Stomach (tissue), 9 donors: ENCODE measurements around the gene ANKMY2. TPM values are rescaled to one million over a fixed set of nuclear protein-coding genes. Genes with fewer than 3 reads are reported as not detected.

Experiments used
- DNase-seq, 2 donors: peaks; one replicate each; pipeline versions ENCODE4 v3.0.0 to v3.0.0-alpha.2; 2013 to 2019
- H3K27ac ChIP-seq, 5 donors: fragments of 200-600 bp in 4 of 5; sonication (generic) in 4 of 5; one replicate each; pipeline ENCODE4 v1.5.1; 2013 to 2019; ENCODE audit warnings: mild to moderate bottlenecking in 1 of 5, moderate library complexity in 1 of 5
- H3K27me3 ChIP-seq, 3 donors: fragments of 200-600 bp; sonication (generic); one replicate each; pipeline ENCODE4 v1.5.1; 2017 to 2019; ENCODE audit warnings: mixed run types in 1 of 3
- H3K36me3 ChIP-seq, 4 donors: fragments of 200-600 bp; sonication (generic); 1 replicate in 3 of 4; 2 replicates in 1 of 4; pipeline ENCODE4 v1.5.1; 2016 to 2019
- H3K4me1 ChIP-seq, 4 donors: fragments of 200-600 bp; sonication (generic); one replicate each; pipeline ENCODE4 v1.5.1; 2016 to 2019
- H3K4me3 ChIP-seq, 4 donors: fragments of 200-600 bp; sonication (generic) in 3 of 4; one replicate each; pipeline ENCODE4 v1.5.1; 2016 to 2019; ENCODE audit warnings: mild to moderate bottlenecking in 1 of 4
- H3K9me3 ChIP-seq, 4 donors: fragments of 200-600 bp; sonication (generic); one replicate each; pipeline ENCODE4 v1.5.1; 2016 to 2019
- EP300 ChIP-seq: sonication (generic); formaldehyde crosslinking; IDR thresholded peaks from one replicate; pipeline ENCODE4 v1.6.1; 2017; ENCODE audit warnings: antibody characterized with exemption
- POLR2A ChIP-seq, 4 donors: fragments of 450-650 bp; IDR thresholded peaks; one replicate each; pipeline ENCODE4 v1.6.1; 2016; ENCODE audit warnings: antibody characterized with exemption in 4 of 4, control low read depth in 2 of 4, mild to moderate bottlenecking in 1 of 4, moderate library complexity in 1 of 4
- POLR2AphosphoS5 ChIP-seq, 3 donors: sonication (generic); formaldehyde crosslinking; IDR thresholded peaks; one replicate each; pipeline ENCODE4 v1.6.1; 2016; ENCODE audit warnings: antibody characterized with exemption in 3 of 3
- WGBS, 5 donors: extraction: QIAGEN DNeasy Blood & Tissue Kit in 3 of 5; methylation state at CpG; one replicate each; pipeline versions ENCODE4 v1.1.5 to v1.1.7; 2013 to 2018; 5-methylcytosine and 5-hydroxymethylcytosine counted together
- intact Hi-C: fragments of 100-400 bp; cut with DNase I; formaldehyde crosslinking; loops from one replicate; pipeline ENCODE4 v1.15.1; 2023; ENCODE audit warnings: low total_unique reads
- polyA plus RNA-seq, 3 donors: library from polyadenylated mRNA; stranded (reverse); fragments of 200-250 nt; gene quantifications; one replicate each; pipeline ENCODE4 v1.2.3, GENCODE V29; 2013
- total RNA-seq, 5 donors: library from RNA; depleted of rRNA; stranded (reverse); fragments of >200 nt; gene quantifications; one replicate each; pipeline versions ENCODE4 v1.1.0 to v1.2.3, GENCODE V29; 2014 to 2016
- TF ChIP-seq, protein P1 (sequence below), 7 experiments: fragments of 450-650 bp in 4 of 7; fragments of 200-600 bp in 3 of 7; sonication (generic) in 3 of 7; IDR thresholded peaks; one replicate each; pipeline ENCODE4 v1.5.1; 2016 to 2019; ENCODE audit warnings: antibody characterized with exemption in 7 of 7, control low read depth in 2 of 7, mild to moderate bottlenecking in 1 of 7
- donor health status: healthy with polysubstance abuse.
- donor health status: Bipolar disorder and iron deficiency.
- donor health status: healthy.

The ANKMY2 gene
- total and polyA plus RNA-seq, 8 donors = 2.6 to 39.8 (median 29.0) TPM

DNA sequence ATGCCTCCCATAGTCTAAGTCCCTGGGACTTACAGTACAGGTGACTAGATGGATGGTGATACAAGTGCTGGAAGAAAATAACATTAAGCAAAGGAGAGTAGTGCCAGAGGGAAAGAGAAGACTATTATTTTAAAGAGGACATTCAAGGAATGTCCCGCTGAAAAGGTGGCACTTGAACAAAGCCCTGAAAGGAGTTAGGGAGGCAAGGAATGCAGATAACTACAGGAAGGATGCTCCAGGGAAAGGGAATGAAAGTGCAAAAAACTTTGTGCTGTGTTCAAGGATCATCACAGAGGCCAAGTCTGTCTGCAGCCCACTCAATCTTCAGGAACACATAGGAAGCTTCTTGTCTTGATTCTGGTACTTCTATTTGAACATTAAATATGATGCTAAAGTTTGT is 14.9 kb downstream of the ANKMY2 start:
- H3K36me3 ChIP-seq = peaks cover 0 to 29% (median 10%) of the 10 kb centered on the region in 4 donors
- 80 to 96% (median 84%) methylated on average over 1 of the region's 1 CpG for WGBS, 5 donors
- DNase-seq = no peak
- TF ChIP-seq, protein P1, sequence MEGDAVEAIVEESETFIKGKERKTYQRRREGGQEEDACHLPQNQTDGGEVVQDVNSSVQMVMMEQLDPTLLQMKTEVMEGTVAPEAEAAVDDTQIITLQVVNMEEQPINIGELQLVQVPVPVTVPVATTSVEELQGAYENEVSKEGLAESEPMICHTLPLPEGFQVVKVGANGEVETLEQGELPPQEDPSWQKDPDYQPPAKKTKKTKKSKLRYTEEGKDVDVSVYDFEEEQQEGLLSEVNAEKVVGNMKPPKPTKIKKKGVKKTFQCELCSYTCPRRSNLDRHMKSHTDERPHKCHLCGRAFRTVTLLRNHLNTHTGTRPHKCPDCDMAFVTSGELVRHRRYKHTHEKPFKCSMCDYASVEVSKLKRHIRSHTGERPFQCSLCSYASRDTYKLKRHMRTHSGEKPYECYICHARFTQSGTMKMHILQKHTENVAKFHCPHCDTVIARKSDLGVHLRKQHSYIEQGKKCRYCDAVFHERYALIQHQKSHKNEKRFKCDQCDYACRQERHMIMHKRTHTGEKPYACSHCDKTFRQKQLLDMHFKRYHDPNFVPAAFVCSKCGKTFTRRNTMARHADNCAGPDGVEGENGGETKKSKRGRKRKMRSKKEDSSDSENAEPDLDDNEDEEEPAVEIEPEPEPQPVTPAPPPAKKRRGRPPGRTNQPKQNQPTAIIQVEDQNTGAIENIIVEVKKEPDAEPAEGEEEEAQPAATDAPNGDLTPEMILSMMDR (IDR thresholded peaks at IDR 0.05) = no peak
- TF ChIP-seq POLR2AphosphoS5 (IDR thresholded peaks at IDR 0.05) = no peak
- no peak for TF ChIP-seq EP300
- intact Hi-C loops = no loop called here
- H3K9me3 ChIP-seq = no peaks in the 10 kb centered on the region
- H3K4me1 ChIP-seq = peaks cover 0 to 16% (median 13%) of the 10 kb centered on the region in 4 donors
- no peak overlapping the region for H3K27ac ChIP-seq
- H3K27me3 ChIP-seq = no peaks in the 10 kb centered on the region
- no peak overlapping the region for H3K4me3 ChIP-seq

DNA sequence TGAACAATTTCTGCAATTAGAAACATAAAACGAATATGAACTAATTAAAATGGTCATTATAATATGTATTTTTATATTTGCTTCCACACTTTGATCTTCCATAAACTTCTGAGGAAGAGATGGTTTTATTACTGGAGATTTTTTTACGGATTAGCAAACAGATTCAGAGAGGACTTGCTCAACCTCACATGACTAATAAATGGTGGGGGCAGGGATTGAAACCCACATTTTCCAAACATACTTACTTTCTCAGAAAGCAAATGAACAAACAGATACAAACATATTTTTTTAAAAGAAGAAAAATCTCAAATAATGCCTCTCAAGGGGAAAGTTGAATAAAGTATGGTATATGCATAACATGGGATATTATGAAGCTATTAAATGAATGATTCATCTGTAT is 18.3 kb downstream of the ANKMY2 start:
- TF ChIP-seq, protein P1 (IDR thresholded peaks at IDR 0.05) = no peak
- TF ChIP-seq POLR2A (IDR thresholded peaks at IDR 0.05) (no peak), EP300 (no peak), POLR2AphosphoS5 (IDR thresholded peaks at IDR 0.05) (no peak)
- 66 to 89% (median 80%) methylated on average over 2 of the region's 2 CpGs for WGBS, 5 donors
- intact Hi-C loops = no loop called here

DNA sequence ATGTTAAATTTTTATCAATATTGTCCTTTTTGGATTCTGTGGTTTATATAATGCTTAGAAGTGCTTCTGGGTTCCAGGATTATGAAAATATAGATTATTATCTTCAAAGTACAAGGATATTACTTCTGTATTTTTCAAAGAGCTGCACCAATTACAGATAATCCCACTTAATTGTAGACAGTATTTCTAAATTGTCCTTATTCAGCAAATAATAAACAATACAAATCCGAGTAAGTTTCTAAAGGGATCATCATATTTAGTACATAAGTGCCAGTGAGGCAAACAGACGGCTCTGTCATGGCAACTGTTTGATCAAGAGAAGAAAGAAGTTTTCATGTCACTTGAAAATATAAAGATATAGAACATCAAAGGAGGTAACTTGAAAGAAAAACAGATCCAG is 19.2 kb downstream of the ANKMY2 start:
- WGBS, 5 donors = 58 to 90% (median 86%) methylated on average over 2 of the region's 2 CpGs
- no peak overlapping the region for H3K27ac ChIP-seq
- no peaks in the 10 kb centered on the region for H3K27me3 ChIP-seq
- H3K4me3 ChIP-seq = no peak overlapping the region
- H3K36me3 ChIP-seq = peaks cover 3 to 67% (median 43%) of the 10 kb centered on the region in 4 donors
- no peaks in the 10 kb centered on the region for H3K9me3 ChIP-seq
- intact Hi-C loops = no loop called here
- H3K4me1 ChIP-seq = no peaks in the 10 kb centered on the region
- TF ChIP-seq POLR2A (IDR thresholded peaks at IDR 0.05) (no peak), EP300 (no peak), POLR2AphosphoS5 (IDR thresholded peaks at IDR 0.05) (no peak)
- TF ChIP-seq, protein P1 (IDR thresholded peaks at IDR 0.05) = no peak
- DNase-seq = no peak

More for the DNA sequence above, 18.3 kb downstream of the ANKMY2 start:
- Histone ChIP-seq H3K9me3 (no peaks in the 10 kb centered on the region), H3K27ac (no peak overlapping the region), H3K4me3 (no peak overlapping the region), H3K4me1 (no peaks in the 10 kb centered on the region), H3K36me3 (peaks cover 3 to 60% (median 36%) of the 10 kb centered on the region in 4 donors), H3K27me3 (no peaks in the 10 kb centered on the region)
- no peak for DNase-seq

DNA sequence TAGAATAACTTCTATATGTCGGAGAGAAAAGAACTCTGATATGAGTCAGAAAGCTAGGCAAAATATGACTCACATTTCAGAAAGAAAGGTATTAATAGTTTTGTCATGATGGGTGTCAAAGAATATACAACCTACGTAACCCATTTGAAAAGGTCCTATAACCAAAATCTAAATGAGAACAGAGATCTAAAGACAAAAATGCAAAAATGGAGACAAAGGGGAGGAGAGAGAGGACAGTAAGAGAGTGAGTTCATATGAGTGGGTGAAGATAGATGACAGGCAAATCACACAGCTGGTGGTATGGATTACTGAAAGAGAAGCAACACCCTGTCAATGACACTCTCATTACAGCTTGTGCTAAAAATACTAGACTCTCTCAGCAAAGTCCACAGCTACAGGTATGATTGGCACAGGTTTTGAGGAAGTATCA is 25.6 kb downstream of the ANKMY2 start:
- TF ChIP-seq, protein P1 (IDR thresholded peaks at IDR 0.05) = no peak
- no peak for TF ChIP-seq POLR2AphosphoS5 (IDR thresholded peaks at IDR 0.05)
- no peak for TF ChIP-seq EP300
- TF ChIP-seq POLR2A (IDR thresholded peaks at IDR 0.05) = no peak
- no peaks in the 10 kb centered on the region for H3K9me3 ChIP-seq
- WGBS, 5 donors = 86 to 95% (median 87%) methylated on average over 2 of the region's 2 CpGs
- no peak for DNase-seq
- H3K4me1 ChIP-seq = peaks cover 0 to 4% (median 0%) of the 10 kb centered on the region in 4 donors
- peaks cover 12 to 91% (median 83%) of the 10 kb centered on the region in 4 donors for H3K36me3 ChIP-seq
- H3K4me3 ChIP-seq = no peak overlapping the region
- no peaks in the 10 kb centered on the region for H3K27me3 ChIP-seq
- intact Hi-C loops = no loop called here
- no peak overlapping the region for H3K27ac ChIP-seq
